GM12878 (cell line): ENCODE measurements around the gene KBTBD7. TPM values are rescaled to one million over a fixed set of nuclear protein-coding genes. Genes with fewer than 3 reads are reported as not detected.

ENCODE experiments used
- BACH1 ChIP-seq: fragments of 450-650 bp; IDR thresholded peaks from 2 replicates; pipeline ENCODE4 v1.6.1; 2017; ENCODE audit warnings: mild to moderate bottlenecking, borderline replicate concordance
- CBX3 ChIP-seq: fragments of 200-600 bp; sonication (generic); IDR thresholded peaks from 2 replicates; pipeline ENCODE4 v1.6.1; 2016; ENCODE audit warnings: low read depth, borderline replicate concordance
- HCFC1 ChIP-seq: fragments of 150-350 bp; IDR thresholded peaks from 2 replicates; pipeline ENCODE4 v1.6.1; 2014; ENCODE audit warnings: low read length
- IKZF2 ChIP-seq, 2 experiments: fragments of 450-650 bp; IDR thresholded peaks; 2 replicates each; pipeline ENCODE4 v1.6.1; 2017; ENCODE audit warnings: mild to moderate bottlenecking in 2 of 2, moderate library complexity in 2 of 2
- NBN ChIP-seq: fragments of 450-650 bp; IDR thresholded peaks from 2 replicates; pipeline ENCODE4 v1.6.1; 2016
- NRF1 ChIP-seq: conservative IDR thresholded peaks from 2 replicates; pipeline ENCODE4 v1.6.1; 2011; ENCODE audit warnings: mild to moderate bottlenecking, low read depth, low read length, improper control_type of control experiment
- PML ChIP-seq: IDR thresholded peaks from 2 replicates; pipeline ENCODE4 v1.6.1; 2012; ENCODE audit warnings: low read length, inconsistent platforms
- SP1 ChIP-seq: IDR thresholded peaks from one replicate; pipeline ENCODE4 v1.6.1; 2011; ENCODE audit warnings: low read depth, low read length
- STAT1 ChIP-seq: fragments of 450-650 bp; conservative IDR thresholded peaks from 2 replicates; pipeline ENCODE4 v1.6.1; 2014; ENCODE audit warnings: antibody characterized with exemption, mild to moderate bottlenecking
- TARDBP ChIP-seq: IDR thresholded peaks from 2 replicates; pipeline ENCODE4 v1.6.1; 2016; ENCODE audit warnings: borderline replicate concordance
- WRNIP1 ChIP-seq: IDR thresholded peaks from 2 replicates; pipeline ENCODE4 v1.6.1; 2011; ENCODE audit warnings: low read depth, low read length, improper control_type of control experiment, borderline replicate concordance
- YY1 ChIP-seq: IDR thresholded peaks from 2 replicates; pipeline ENCODE4 v1.6.1; 2011; ENCODE audit warnings: low read depth, mild to moderate bottlenecking, low read length
- ZSCAN29 ChIP-seq: fragments of 450-650 bp; IDR thresholded peaks from 2 replicates; pipeline ENCODE4 v1.6.1; 2017; ENCODE audit warnings: mild to moderate bottlenecking, moderate library complexity
- polyA plus RNA-seq, 11 experiments: library from polyadenylated mRNA; depleted of rRNA in 4 of 11; unstranded in 6 of 11; stranded (reverse) in 5 of 11; fragments of >200 nt; fragmentation: Nextera tagmentation in 4 of 11; fragmentation: Illumina TruSeq in 1 of 11; extraction: Ambion mirVana in 4 of 11; extraction: Trizol in 1 of 11; gene quantifications; 1 replicate in 1 of 11; 2 replicates in 10 of 11; pipeline versions ENCODE4 v1.2.1 to v1.2.3, GENCODE V29; 2011 to 2016; ENCODE audit warnings: inconsistent platforms in 2 of 11, missing spikeins in 2 of 11, low read depth in 1 of 11
- total RNA-seq, 4 experiments: library from RNA; depleted of rRNA in 3 of 4; stranded (reverse); fragments of >200 nt in 3 of 4; fragmentation: Illumina TruSeq in 1 of 4; extraction: Trizol in 1 of 4; gene quantifications; 2 replicates each; pipeline versions ENCODE4 v1.2.1 to v1.2.3, GENCODE V29; 2013 to 2021
- TF ChIP-seq, protein P1 (sequence below): fragments of 450-650 bp; IDR thresholded peaks from 2 replicates; pipeline ENCODE4 v1.6.1; 2017; ENCODE audit warnings: mild to moderate bottlenecking
- TF ChIP-seq, protein P2 (sequence below): IDR thresholded peaks from 2 replicates; pipeline ENCODE4 v1.6.1; 2012; ENCODE audit warnings: low read length, inconsistent platforms
- TF ChIP-seq, protein P3 (sequence below): fragments of 450-650 bp; formaldehyde crosslinking; IDR thresholded peaks from 2 replicates; pipeline ENCODE4 v1.4.0; 2022; ENCODE audit warnings: mild to moderate bottlenecking, moderate library complexity
- TF ChIP-seq, protein P4 (sequence below), 3 experiments: IDR thresholded peaks in 2 of 3; conservative IDR thresholded peaks in 1 of 3; 2 replicates each; pipeline ENCODE4 v1.5.1; 2011; ENCODE audit warnings: low read depth in 3 of 3, low read length in 3 of 3, mild to moderate bottlenecking in 3 of 3, control low read depth in 2 of 3, moderate library complexity in 2 of 3, inconsistent platforms in 1 of 3, mixed read lengths in 1 of 3; ENCODE audit not compliant: control insufficient read depth in 2 of 3, insufficient read depth in 1 of 3; ENCODE audit errors: extremely low read depth in 1 of 3
- TF ChIP-seq, protein P5 (sequence below): fragments of 450-650 bp; IDR thresholded peaks from 2 replicates; pipeline ENCODE4 v1.6.1; 2017; ENCODE audit warnings: low read depth, mild to moderate bottlenecking, moderate library complexity

Gene KBTBD7
- total and polyA plus RNA-seq, 10 of the 15 experiments (the other 5 are each of a cell fraction or from before 2014, with no cell fraction given), result 1.8 to 6.0 (median 4.3) TPM

DNA sequence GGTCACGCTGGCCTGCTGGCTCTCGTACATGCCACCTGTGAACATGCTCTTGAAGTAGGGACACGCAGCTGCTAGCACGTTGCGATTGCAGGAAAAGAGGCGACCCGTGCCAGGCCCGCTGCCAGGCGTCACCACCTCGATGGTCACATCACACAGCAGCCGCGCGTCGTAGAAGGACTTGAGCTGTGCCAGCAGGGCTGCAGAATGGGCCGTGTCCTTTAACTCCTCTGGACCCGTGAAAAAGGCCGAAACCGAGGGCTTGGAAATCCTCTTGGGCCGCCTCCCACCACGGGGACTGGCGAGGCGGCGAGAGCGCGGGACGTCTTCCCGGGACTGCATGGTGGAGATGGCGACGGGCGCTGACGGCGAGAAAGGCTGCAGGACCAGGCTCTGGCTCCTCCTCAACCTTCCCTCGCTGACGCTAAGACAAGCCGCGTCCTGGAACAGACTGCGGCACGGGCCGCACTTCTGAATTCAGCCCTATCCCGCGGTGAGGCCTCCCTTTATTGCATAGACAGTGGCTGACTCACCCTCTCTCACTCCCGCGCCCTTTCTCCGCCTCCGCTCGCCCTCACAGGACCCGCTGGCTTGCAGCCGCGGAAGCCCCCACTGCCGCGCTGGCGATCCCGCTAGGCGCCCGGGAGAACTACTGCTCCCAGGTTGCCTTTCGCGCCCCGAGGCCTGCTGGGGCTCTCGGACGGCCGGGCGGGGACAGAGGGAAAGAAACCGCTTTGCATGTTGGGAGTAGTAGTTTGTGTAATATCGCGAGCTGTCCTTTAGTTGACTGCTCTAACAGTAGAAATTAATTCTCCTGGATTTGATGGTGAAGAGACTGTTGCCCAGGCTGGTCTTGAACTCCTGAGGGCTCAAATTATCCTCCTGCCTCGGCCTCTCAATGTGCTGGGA is at the start of gene KBTBD7 (continued):
- TF ChIP-seq, protein P1, sequence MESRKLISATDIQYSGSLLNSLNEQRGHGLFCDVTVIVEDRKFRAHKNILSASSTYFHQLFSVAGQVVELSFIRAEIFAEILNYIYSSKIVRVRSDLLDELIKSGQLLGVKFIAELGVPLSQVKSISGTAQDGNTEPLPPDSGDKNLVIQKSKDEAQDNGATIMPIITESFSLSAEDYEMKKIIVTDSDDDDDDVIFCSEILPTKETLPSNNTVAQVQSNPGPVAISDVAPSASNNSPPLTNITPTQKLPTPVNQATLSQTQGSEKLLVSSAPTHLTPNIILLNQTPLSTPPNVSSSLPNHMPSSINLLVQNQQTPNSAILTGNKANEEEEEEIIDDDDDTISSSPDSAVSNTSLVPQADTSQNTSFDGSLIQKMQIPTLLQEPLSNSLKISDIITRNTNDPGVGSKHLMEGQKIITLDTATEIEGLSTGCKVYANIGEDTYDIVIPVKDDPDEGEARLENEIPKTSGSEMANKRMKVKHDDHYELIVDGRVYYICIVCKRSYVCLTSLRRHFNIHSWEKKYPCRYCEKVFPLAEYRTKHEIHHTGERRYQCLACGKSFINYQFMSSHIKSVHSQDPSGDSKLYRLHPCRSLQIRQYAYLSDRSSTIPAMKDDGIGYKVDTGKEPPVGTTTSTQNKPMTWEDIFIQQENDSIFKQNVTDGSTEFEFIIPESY, result no peak; the same call in 1 of the 2 replicates
- no peak for TF ChIP-seq WRNIP1
- no peak for TF ChIP-seq ZSCAN29
- peak; percentile 41 to 44; a peak in 1 of 4 replicates for TF ChIP-seq IKZF2 (IDR thresholded peaks at IDR 0.05)
- no peak for TF ChIP-seq PML
- TF ChIP-seq, protein P2, sequence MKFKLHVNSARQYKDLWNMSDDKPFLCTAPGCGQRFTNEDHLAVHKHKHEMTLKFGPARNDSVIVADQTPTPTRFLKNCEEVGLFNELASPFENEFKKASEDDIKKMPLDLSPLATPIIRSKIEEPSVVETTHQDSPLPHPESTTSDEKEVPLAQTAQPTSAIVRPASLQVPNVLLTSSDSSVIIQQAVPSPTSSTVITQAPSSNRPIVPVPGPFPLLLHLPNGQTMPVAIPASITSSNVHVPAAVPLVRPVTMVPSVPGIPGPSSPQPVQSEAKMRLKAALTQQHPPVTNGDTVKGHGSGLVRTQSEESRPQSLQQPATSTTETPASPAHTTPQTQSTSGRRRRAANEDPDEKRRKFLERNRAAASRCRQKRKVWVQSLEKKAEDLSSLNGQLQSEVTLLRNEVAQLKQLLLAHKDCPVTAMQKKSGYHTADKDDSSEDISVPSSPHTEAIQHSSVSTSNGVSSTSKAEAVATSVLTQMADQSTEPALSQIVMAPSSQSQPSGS, result no peak
- TF ChIP-seq, protein P3, sequence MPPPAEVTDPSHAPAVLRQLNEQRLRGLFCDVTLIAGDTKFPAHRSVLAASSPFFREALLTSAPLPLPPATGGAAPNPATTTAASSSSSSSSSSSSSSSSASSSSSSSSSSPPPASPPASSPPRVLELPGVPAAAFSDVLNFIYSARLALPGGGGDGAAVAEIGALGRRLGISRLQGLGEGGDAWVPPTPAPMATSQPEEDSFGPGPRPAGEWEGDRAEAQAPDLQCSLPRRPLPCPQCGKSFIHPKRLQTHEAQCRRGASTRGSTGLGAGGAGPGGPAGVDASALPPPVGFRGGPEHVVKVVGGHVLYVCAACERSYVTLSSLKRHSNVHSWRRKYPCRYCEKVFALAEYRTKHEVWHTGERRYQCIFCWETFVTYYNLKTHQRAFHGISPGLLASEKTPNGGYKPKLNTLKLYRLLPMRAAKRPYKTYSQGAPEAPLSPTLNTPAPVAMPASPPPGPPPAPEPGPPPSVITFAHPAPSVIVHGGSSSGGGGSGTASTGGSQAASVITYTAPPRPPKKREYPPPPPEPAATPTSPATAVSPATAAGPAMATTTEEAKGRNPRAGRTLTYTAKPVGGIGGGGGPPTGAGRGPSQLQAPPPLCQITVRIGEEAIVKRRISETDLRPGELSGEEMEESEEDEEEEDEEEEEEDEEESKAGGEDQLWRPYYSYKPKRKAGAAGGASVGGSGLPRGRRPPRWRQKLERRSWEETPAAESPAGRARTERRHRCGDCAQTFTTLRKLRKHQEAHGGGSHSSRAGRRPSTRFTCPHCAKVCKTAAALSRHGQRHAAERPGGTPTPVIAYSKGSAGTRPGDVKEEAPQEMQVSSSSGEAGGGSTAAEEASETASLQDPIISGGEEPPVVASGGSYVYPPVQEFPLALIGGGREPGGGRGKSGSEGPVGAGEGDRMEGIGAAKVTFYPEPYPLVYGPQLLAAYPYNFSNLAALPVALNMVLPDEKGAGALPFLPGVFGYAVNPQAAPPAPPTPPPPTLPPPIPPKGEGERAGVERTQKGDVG (CRISPR knock-in tag), result no peak
- TF ChIP-seq NRF1, result no peak
- 0 out of 2 replicates have a peak, but pooled peaks have one; percentile 74 for TF ChIP-seq STAT1
- peak; percentile 69; the same call in 1 of the 2 replicates for TF ChIP-seq NBN
- peak; percentile 49 for TF ChIP-seq SP1
- TF ChIP-seq CBX3, result no peak
- TF ChIP-seq BACH1, result peak; percentile 49; the same call in 1 of the 2 replicates
- peak; percentile 98 for TF ChIP-seq HCFC1
- TF ChIP-seq, protein P4, sequence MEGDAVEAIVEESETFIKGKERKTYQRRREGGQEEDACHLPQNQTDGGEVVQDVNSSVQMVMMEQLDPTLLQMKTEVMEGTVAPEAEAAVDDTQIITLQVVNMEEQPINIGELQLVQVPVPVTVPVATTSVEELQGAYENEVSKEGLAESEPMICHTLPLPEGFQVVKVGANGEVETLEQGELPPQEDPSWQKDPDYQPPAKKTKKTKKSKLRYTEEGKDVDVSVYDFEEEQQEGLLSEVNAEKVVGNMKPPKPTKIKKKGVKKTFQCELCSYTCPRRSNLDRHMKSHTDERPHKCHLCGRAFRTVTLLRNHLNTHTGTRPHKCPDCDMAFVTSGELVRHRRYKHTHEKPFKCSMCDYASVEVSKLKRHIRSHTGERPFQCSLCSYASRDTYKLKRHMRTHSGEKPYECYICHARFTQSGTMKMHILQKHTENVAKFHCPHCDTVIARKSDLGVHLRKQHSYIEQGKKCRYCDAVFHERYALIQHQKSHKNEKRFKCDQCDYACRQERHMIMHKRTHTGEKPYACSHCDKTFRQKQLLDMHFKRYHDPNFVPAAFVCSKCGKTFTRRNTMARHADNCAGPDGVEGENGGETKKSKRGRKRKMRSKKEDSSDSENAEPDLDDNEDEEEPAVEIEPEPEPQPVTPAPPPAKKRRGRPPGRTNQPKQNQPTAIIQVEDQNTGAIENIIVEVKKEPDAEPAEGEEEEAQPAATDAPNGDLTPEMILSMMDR (IDR thresholded peaks at IDR 0.05 in 2 of 3, conservative IDR thresholded peaks at IDR 0.05 in 1 of 3; ENCODE audit: control insufficient read depth in 2 of 3, extremely low read depth in 1 of 3, insufficient read depth in 1 of 3, low read depth in 3 of 3, low read length in 3 of 3), result no peak
- TF ChIP-seq, protein P5, sequence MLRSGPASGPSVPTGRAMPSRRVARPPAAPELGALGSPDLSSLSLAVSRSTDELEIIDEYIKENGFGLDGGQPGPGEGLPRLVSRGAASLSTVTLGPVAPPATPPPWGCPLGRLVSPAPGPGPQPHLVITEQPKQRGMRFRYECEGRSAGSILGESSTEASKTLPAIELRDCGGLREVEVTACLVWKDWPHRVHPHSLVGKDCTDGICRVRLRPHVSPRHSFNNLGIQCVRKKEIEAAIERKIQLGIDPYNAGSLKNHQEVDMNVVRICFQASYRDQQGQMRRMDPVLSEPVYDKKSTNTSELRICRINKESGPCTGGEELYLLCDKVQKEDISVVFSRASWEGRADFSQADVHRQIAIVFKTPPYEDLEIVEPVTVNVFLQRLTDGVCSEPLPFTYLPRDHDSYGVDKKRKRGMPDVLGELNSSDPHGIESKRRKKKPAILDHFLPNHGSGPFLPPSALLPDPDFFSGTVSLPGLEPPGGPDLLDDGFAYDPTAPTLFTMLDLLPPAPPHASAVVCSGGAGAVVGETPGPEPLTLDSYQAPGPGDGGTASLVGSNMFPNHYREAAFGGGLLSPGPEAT, result peak; percentile 51; the same call in 1 of the 2 replicates
- TF ChIP-seq YY1, result peak; percentile 81
- TF ChIP-seq TARDBP, result peak; percentile 96
